Activated CD8-positive, alpha-beta T cell treated with anti-CD3 and anti-CD28 coated beads for 36 hours (primary cell): Measurements from ENCODE around the gene HACD2. TPM values are rescaled to one million over a fixed set of nuclear protein-coding genes. Genes with fewer than 3 reads are reported as not detected.

Experiments
- ATAC-seq: fragments of 200-7000 bp; cut with Tn5 transposase; one replicate; pipeline ENCODE4 v1.10.0; 2021; ENCODE audit warnings: mild to moderate bottlenecking, moderate library complexity
- CTCF ChIA-PET: fragments of 350-600 bp; sonication (Branson Sonifier 250); formaldehyde crosslinking; loops from one replicate; lab custom pipeline; 2021; ENCODE audit warnings: antibody characterized with exemption; lab: Charles Lee
- POLR2A ChIA-PET: fragments of 350-600 bp; sonication (Branson Sonifier 250); formaldehyde crosslinking; loops from one replicate; lab custom pipeline; 2021; ENCODE audit warnings: antibody characterized with exemption; lab: Charles Lee
- DNase-seq: peaks from one replicate; pipeline ENCODE4 v3.0.0-alpha.2; 2020
- H3K27ac Mint-ChIP-seq: one replicate; pipeline ENCODE4 v1.8.0; 2021; ENCODE audit warnings: mild to moderate bottlenecking, mixed read lengths
- H3K27me3 Mint-ChIP-seq: one replicate; pipeline ENCODE4 v1.8.0; 2021; ENCODE audit warnings: mixed read lengths
- H3K36me3 Mint-ChIP-seq: one replicate; pipeline ENCODE4 v1.8.0; 2021; ENCODE audit warnings: low read depth, mixed read lengths
- H3K4me1 Mint-ChIP-seq: one replicate; pipeline ENCODE4 v1.8.0; 2021; ENCODE audit warnings: low read depth, mixed read lengths
- H3K4me3 Mint-ChIP-seq: one replicate; pipeline ENCODE4 v1.8.0; 2021; ENCODE audit warnings: mild to moderate bottlenecking, moderate library complexity, mixed read lengths
- H3K9me3 Mint-ChIP-seq: one replicate; pipeline ENCODE4 v1.8.0; 2021; ENCODE audit warnings: mixed read lengths
- CTCF ChIP-seq: fragments of 200-600 bp; IDR thresholded peaks from one replicate; pipeline ENCODE4 v1.8.0; 2022; ENCODE audit warnings: antibody characterized with exemption, mild to moderate bottlenecking
- intact Hi-C: fragments of 100-400 bp; cut with micrococcal nuclease; formaldehyde crosslinking; loops from one replicate; pipeline ENCODE4 v1.10.0; 2022
- total RNA-seq, 2 experiments: library from RNA; stranded (reverse); gene quantifications; one replicate each; pipeline ENCODE4 v1.2.3, GENCODE V29; 2021

Gene HACD2
- total RNA-seq, 2 experiments from 2014 or later, result 25.1 to 26.9 TPM

- H3K36me3 Mint-ChIP-seq, result peaks cover 2% of the 10 kb centered on the region
- no peaks in the 10 kb centered on the region for H3K27me3 Mint-ChIP-seq
- DNase-seq (no peak), ATAC-seq (no peak)
- no peak overlapping the region for H3K4me3 Mint-ChIP-seq
- no peak for TF ChIP-seq CTCF
- intact Hi-C loops, result no loop called here
- no peaks in the 10 kb centered on the region for H3K9me3 Mint-ChIP-seq
- no peak overlapping the region for H3K27ac Mint-ChIP-seq
- ChIA-PET POLR2A (no interaction called here), CTCF (no interaction called here)
- no peaks in the 10 kb centered on the region for H3K4me1 Mint-ChIP-seq
Measured at GRCh38 chr3:123629747-123630047, 44.8 kb upstream of the HACD2 start.

GRCh38 chr3:123628996-123629746 is 44.3 kb upstream of the HACD2 start:
- H3K36me3 Mint-ChIP-seq, result peaks cover 2% of the 10 kb centered on the region
- CTCF ChIA-PET, result interaction anchor here (1.2 kb wide), 1 partner anchor 13 kb away, joined by 6 read pairs; no protein-coding TSS in a partner anchor
- DNase-seq (no peak), ATAC-seq (no peak)
- intact Hi-C loops, result no loop called here
- H3K9me3 Mint-ChIP-seq, result no peaks in the 10 kb centered on the region
- POLR2A ChIA-PET, result no interaction called here
- TF ChIP-seq CTCF, result no peak
- H3K27ac Mint-ChIP-seq, result no peak overlapping the region
- no peaks in the 10 kb centered on the region for H3K4me1 Mint-ChIP-seq
- no peaks in the 10 kb centered on the region for H3K27me3 Mint-ChIP-seq
- no peak overlapping the region for H3K4me3 Mint-ChIP-seq

- no peak for TF ChIP-seq CTCF
- intact Hi-C loops, result no loop called here
- no peaks in the 10 kb centered on the region for H3K27me3 Mint-ChIP-seq
- H3K9me3 Mint-ChIP-seq, result no peaks in the 10 kb centered on the region
- no peak overlapping the region for H3K27ac Mint-ChIP-seq
- ChIA-PET CTCF (interaction anchor here (1.1 to 1.2 kb wide), 2 partner anchors 12 to 15 kb away, joined by 3 to 6 read pairs; no protein-coding TSS in a partner anchor), POLR2A (no interaction called here)
- H3K4me3 Mint-ChIP-seq, result no peak overlapping the region
- peaks cover 2% of the 10 kb centered on the region for H3K36me3 Mint-ChIP-seq
- H3K4me1 Mint-ChIP-seq, result no peaks in the 10 kb centered on the region
- ATAC-seq (no peak), DNase-seq (no peak)
Measured at GRCh38 chr3:123627673-123628670, 43.1 kb upstream of the HACD2 start.

- Mint-ChIP-seq H3K9me3 (no peaks in the 10 kb centered on the region), H3K4me3 (no peak overlapping the region), H3K36me3 (peaks cover 2% of the 10 kb centered on the region), H3K27ac (no peak overlapping the region), H3K4me1 (no peaks in the 10 kb centered on the region), H3K27me3 (no peaks in the 10 kb centered on the region)
- CTCF ChIA-PET, result interaction anchor here (1.1 kb wide), 1 partner anchor 13 kb away, joined by 3 read pairs; no protein-coding TSS in a partner anchor
- intact Hi-C loops, result no loop called here
- POLR2A ChIA-PET, result no interaction called here
- DNase-seq (no peak), ATAC-seq (no peak)
- TF ChIP-seq CTCF, result no peak
Measured at GRCh38 chr3:123626881-123627280, 42.0 kb upstream of the HACD2 start.
